ENCODE results near the gene KRI1.

The KRI1 gene

GRCh38 chr19:10516671-10517286, 49.0 kb downstream of the KRI1 start:
- DNase-seq: no peak

- no peak for DNase-seq
These were observed 49.8 kb downstream of the KRI1 start for GRCh38 chr19:10516064-10516385.

- no peak for DNase-seq
These were observed 51.3 kb downstream of the KRI1 start for GRCh38 chr19:10514211-10515145.

- DNase-seq: no peak
These were observed 52.6 kb downstream of the KRI1 start for GRCh38 chr19:10513223-10513622.

- DNase-seq: peak; percentile 13
These were observed 55.5 kb downstream of the KRI1 start for GRCh38 chr19:10510301-10510802.

- DNase-seq: no peak
These were observed 57.1 kb downstream of the KRI1 start for GRCh38 chr19:10508707-10509106.

GRCh38 chr19:10508036-10508435, 57.8 kb downstream of the KRI1 start:
- DNase-seq: no peak

- DNase-seq: peak; percentile 8
These were observed 60.1 kb downstream of the KRI1 start for GRCh38 chr19:10505583-10506229.
